GM12872 (cell line): Measurements from ENCODE around the gene SNX27.
A peak's percentile ranks its signal among the peaks of the same experiment; 100 is the strongest.

Source experiments
- CTCF ChIP-seq: IDR thresholded peaks from 3 replicates; pipeline ENCODE4 v1.5.1; 2011; ENCODE audit warnings: low read depth, mild to moderate bottlenecking, low read length, moderate library complexity; ENCODE audit not compliant: insufficient read depth

Gene SNX27

GRCh38 chr1:151715726-151716404, 104.0 kb downstream of the SNX27 start:
- TF ChIP-seq CTCF, result 0 out of 3 replicates have a peak, but pooled peaks have one; percentile 33

GRCh38 chr1:151716405-151716762, 104.5 kb downstream of the SNX27 start:
- no peak for TF ChIP-seq CTCF

GRCh38 chr1:151716771-151717631, 105.2 kb downstream of the SNX27 start, which contains the start of gene CELF3:
Gene CELF3 (minus strand): TSS chr1:151716803. CDS start chr1:151716020, 783 bp downstream.
- no peak for TF ChIP-seq CTCF

GRCh38 chr1:151718011-151718431, 106.2 kb downstream of the SNX27 start:
- TF ChIP-seq CTCF, result no peak

GRCh38 chr1:151718666-151719065, 106.8 kb downstream of the SNX27 start:
- no peak for TF ChIP-seq CTCF

- TF ChIP-seq CTCF, result no peak
Observed at GRCh38 chr1:151720125-151720524, 108.3 kb downstream of the SNX27 start.

GRCh38 chr1:151720554-151720953, 108.7 kb downstream of the SNX27 start:
- no peak for TF ChIP-seq CTCF
